H1 (cell line): ENCODE measurements around the gene FES. TPM values are rescaled to one million over a fixed set of nuclear protein-coding genes. Genes with fewer than 3 reads are reported as not detected.
A peak's percentile ranks its signal among the peaks of the same experiment; 100 is the strongest.

Experiments
- CTCF ChIA-PET: fragments of 300-600 bp; sonication (Branson Sonifier 250); formaldehyde crosslinking; loops from one replicate; lab custom pipeline; 2021; ENCODE audit not compliant: partially characterized antibody; lab: Charles Lee
- POLR2A ChIA-PET: fragments of 300-600 bp; sonication (Branson Sonifier 250); formaldehyde crosslinking; loops from one replicate; lab custom pipeline; 2021; ENCODE audit warnings: inconsistent platforms; ENCODE audit not compliant: partially characterized antibody; lab: Charles Lee
- DNase-seq, 2 experiments: peaks; one replicate each; pipeline versions ENCODE4 v3.0.0 to v3.0.0-alpha.2; 2010 to 2022; ENCODE audit warnings: low spot score in 2 of 2, low read depth in 1 of 2, mixed read lengths in 1 of 2
- FAIRE-seq: peaks from 2 replicates; lab custom pipeline; 2011; peaks lifted over from hg19 to GRCh38; lab: Jason Lieb, UNC
- H2AFZ ChIP-seq: 2 replicates; pipeline ENCODE4 v1.8.1; 2012; ENCODE audit warnings: low read length, inconsistent platforms
- H2AK5ac ChIP-seq: 2 replicates; pipeline ENCODE4 v1.6.1; 2013; ENCODE audit warnings: low read depth, low read length
- H2BK120ac ChIP-seq: replicated peaks from 2 replicates; pipeline ENCODE3; 2013; ENCODE audit warnings: low read depth, low read length, inconsistent platforms
- H2BK12ac ChIP-seq: 2 replicates; pipeline ENCODE4 v1.6.1; 2013; ENCODE audit warnings: low read depth, low read length
- H2BK15ac ChIP-seq: 2 replicates; pipeline ENCODE4 v1.6.1; 2013; ENCODE audit warnings: low read length
- H2BK20ac ChIP-seq: 2 replicates; pipeline ENCODE4 v1.6.1; 2013; ENCODE audit warnings: low read length
- H2BK5ac ChIP-seq: 2 replicates; pipeline ENCODE4 v1.6.1; 2013; ENCODE audit warnings: low read depth, low read length
- H3K14ac ChIP-seq: 2 replicates; pipeline ENCODE4 v1.6.1; 2013; ENCODE audit warnings: inconsistent platforms; ENCODE audit not compliant: insufficient read length
- H3K18ac ChIP-seq: 2 replicates; pipeline ENCODE4 v1.6.1; 2013; ENCODE audit warnings: low read length; ENCODE audit errors: extremely low read depth
- H3K23ac ChIP-seq: 2 replicates; pipeline ENCODE4 v1.6.1; 2013; ENCODE audit warnings: inconsistent platforms; ENCODE audit not compliant: insufficient read length
- H3K23me2 ChIP-seq: 2 replicates; pipeline ENCODE4 v1.6.1; 2013; ENCODE audit warnings: low read depth, low read length
- H3K27ac ChIP-seq: 2 replicates; pipeline ENCODE4 v1.6.1; 2011; ENCODE audit warnings: low read depth, low read length, inconsistent platforms
- H3K27me3 ChIP-seq, 4 experiments: replicated peaks in 1 of 4; 1 replicate in 1 of 4; 2 replicates in 3 of 4; pipeline versions ENCODE4 v1.6.1 to v1.8.1; 2011 to 2013; ENCODE audit warnings: low read length in 3 of 4, mild to moderate bottlenecking in 3 of 4, inconsistent platforms in 2 of 4, mixed read lengths in 2 of 4, moderate library complexity in 1 of 4; ENCODE audit not compliant: control insufficient read depth in 3 of 4, insufficient read depth in 3 of 4; ENCODE audit errors: extremely low read depth in 1 of 4
- H3K36me3 ChIP-seq, 4 experiments: 2 replicates each; pipeline versions ENCODE4 v1.6.1 to v1.8.1; 2011 to 2013; ENCODE audit warnings: mild to moderate bottlenecking in 4 of 4, low read length in 3 of 4, moderate library complexity in 2 of 4, control low read depth in 1 of 4, inconsistent platforms in 1 of 4; ENCODE audit not compliant: insufficient read depth in 4 of 4, control insufficient read depth in 2 of 4
- H3K4ac ChIP-seq: replicated peaks from 2 replicates; pipeline ENCODE3; 2013; ENCODE audit warnings: low read length, low read depth, mixed read lengths, inconsistent platforms; ENCODE audit not compliant: insufficient read length
- H3K4me1 ChIP-seq, 4 experiments: replicated peaks in 1 of 4; 1 replicate in 1 of 4; 2 replicates in 3 of 4; pipeline versions ENCODE4 v1.6.1 to v1.8.1; 2011 to 2013; ENCODE audit warnings: low read length in 3 of 4, inconsistent platforms in 2 of 4, mixed read lengths in 1 of 4; ENCODE audit not compliant: insufficient read depth in 4 of 4, control insufficient read depth in 3 of 4
- H3K4me2 ChIP-seq, 2 experiments: 2 replicates each; pipeline versions ENCODE4 v1.6.1 to v1.8.1; 2011 to 2013; ENCODE audit warnings: low read depth in 2 of 2, low read length in 2 of 2, control low read depth in 1 of 2, inconsistent platforms in 1 of 2, mild to moderate bottlenecking in 1 of 2; ENCODE audit not compliant: insufficient read depth in 1 of 2
- H3K4me3 ChIP-seq, 4 experiments: fragments of 200-600, 300-600 bp in 1 of 4; sonication (generic), shearing (Covaris generic), sonication (Bioruptor Twin) in 1 of 4; 2 replicates each; pipeline versions ENCODE4 v1.5.1 to v1.8.1; 2011 to 2016; ENCODE audit warnings: low read length in 4 of 4, low read depth in 3 of 4, control low read depth in 2 of 4, inconsistent platforms in 2 of 4, mild to moderate bottlenecking in 2 of 4, mixed read lengths in 1 of 4, moderate library complexity in 1 of 4; ENCODE audit not compliant: insufficient read depth in 2 of 4; ENCODE audit errors: extremely low read depth in 1 of 4
- H3K56ac ChIP-seq: replicated peaks from 2 replicates; pipeline ENCODE3; 2013; ENCODE audit warnings: low read depth, mild to moderate bottlenecking, mixed read lengths, low read length, inconsistent platforms; ENCODE audit not compliant: insufficient read length
- H3K79me1 ChIP-seq: 2 replicates; pipeline ENCODE4 v1.6.1; 2013; ENCODE audit warnings: low read depth, low read length, control low read depth
- H3K79me2 ChIP-seq, 2 experiments: 2 replicates each; pipeline versions ENCODE4 v1.6.1 to v1.8.1; 2012 to 2013; ENCODE audit warnings: low read length in 2 of 2, mild to moderate bottlenecking in 2 of 2, inconsistent platforms in 1 of 2; ENCODE audit not compliant: insufficient read depth in 2 of 2, control insufficient read depth in 1 of 2
- H3K9ac ChIP-seq, 4 experiments: replicated peaks in 1 of 4; 1 replicate in 1 of 4; 2 replicates in 3 of 4; pipeline versions ENCODE4 v1.6.1 to v1.8.1; 2011 to 2013; ENCODE audit warnings: low read depth in 3 of 4, low read length in 3 of 4, control low read depth in 2 of 4, mild to moderate bottlenecking in 2 of 4, moderate library complexity in 2 of 4, inconsistent platforms in 1 of 4; ENCODE audit errors: extremely low read depth in 1 of 4
- H3K9me3 ChIP-seq, 2 experiments: 2 replicates each; pipeline versions ENCODE4 v1.6.1 to v1.8.1; 2012 to 2013; ENCODE audit warnings: mild to moderate bottlenecking in 2 of 2, moderate library complexity in 2 of 2, control low read depth in 1 of 2, inconsistent platforms in 1 of 2, low read depth in 1 of 2, low read length in 1 of 2, mixed read lengths in 1 of 2; ENCODE audit not compliant: insufficient read depth in 2 of 2
- H4K20me1 ChIP-seq, 2 experiments: replicated peaks in 1 of 2; 2 replicates each; pipeline versions ENCODE3 to v1.8.1; 2011 to 2013; ENCODE audit warnings: inconsistent platforms in 2 of 2, low read length in 2 of 2, mild to moderate bottlenecking in 1 of 2; ENCODE audit not compliant: insufficient read depth in 2 of 2, control insufficient read depth in 1 of 2
- H4K5ac ChIP-seq: 2 replicates; pipeline ENCODE4 v1.6.1; 2013; ENCODE audit warnings: low read length, low read depth, mixed read lengths, inconsistent platforms; ENCODE audit not compliant: insufficient read length
- H4K8ac ChIP-seq: 2 replicates; pipeline ENCODE4 v1.8.0; 2013; ENCODE audit warnings: mild to moderate bottlenecking, moderate library complexity, low read length, inconsistent platforms; ENCODE audit not compliant: insufficient read depth; ENCODE audit errors: extremely low read depth
- H4K91ac ChIP-seq: replicated peaks from 2 replicates; pipeline ENCODE3; 2013; ENCODE audit warnings: low read length, mixed read lengths, inconsistent platforms; ENCODE audit not compliant: insufficient read length
- PHF8 ChIP-seq: fragments of 200-600 bp; sonication (generic); conservative IDR thresholded peaks from 2 replicates; pipeline ENCODE4 v1.7.1; 2012; ENCODE audit warnings: low read depth, mild to moderate bottlenecking, inconsistent platforms, low read length, moderate library complexity
- POU5F1 ChIP-seq: IDR thresholded peaks from 2 replicates; pipeline ENCODE4 v1.6.1; 2011; ENCODE audit warnings: low read depth, mild to moderate bottlenecking, low read length, moderate library complexity
- TAF1 ChIP-seq: IDR thresholded peaks from 2 replicates; pipeline ENCODE4 v1.6.1; 2011; ENCODE audit warnings: mild to moderate bottlenecking, low read depth, low read length
- TBP ChIP-seq: IDR thresholded peaks from 2 replicates; pipeline ENCODE4 v1.6.1; 2011; ENCODE audit warnings: low read depth, low read length, improper control_type of control experiment
- WGBS, 2 experiments: shearing (Covaris generic) in 1 of 2; methylation state at CpG; one replicate each; pipeline versions ENCODE4 v1.1.6 to v1.1.7; 2013 to 2015; ENCODE audit warnings: low lambda C conversion rate in 2 of 2, mixed read lengths in 2 of 2, inconsistent platforms in 1 of 2, low coverage in 1 of 2, missing lambda C conversion rate in 1 of 2; ENCODE audit not compliant: insufficient replicate concordance in 2 of 2, insufficient coverage in 1 of 2, insufficient read length in 1 of 2; ENCODE audit errors: extremely low coverage in 1 of 2, missing lambda C conversion rate in 1 of 2; 5-methylcytosine and 5-hydroxymethylcytosine counted together
- polyA plus RNA-seq, 7 experiments: library from polyadenylated mRNA; depleted of rRNA in 3 of 7; stranded (reverse) in 5 of 7; unstranded in 2 of 7; fragments of >200 nt in 5 of 7; fragments of 200-250 nt in 2 of 7; gene quantifications; 1 replicate in 5 of 7; 2 replicates in 1 of 7; 4 replicates in 1 of 7; pipeline versions ENCODE4 v1.2.1 to v1.2.3, GENCODE V29; 2011 to 2013; ENCODE audit warnings: missing spikeins in 2 of 7, mixed read lengths in 2 of 7
- total RNA-seq: library from RNA; stranded (reverse); fragmentation: NEBNext Ultra II Directional; extraction: Animal tissue kit (Norgen Biotek cat#: 25700); gene quantifications from 2 replicates; pipeline ENCODE4 v1.2.1, GENCODE V29; 2021

Gene FES
- total and polyA plus RNA-seq, 2 of the 8 experiments (the other 6 are each of a cell fraction or from before 2014, with no cell fraction given) = 8.5 to 8.6 TPM

DNA sequence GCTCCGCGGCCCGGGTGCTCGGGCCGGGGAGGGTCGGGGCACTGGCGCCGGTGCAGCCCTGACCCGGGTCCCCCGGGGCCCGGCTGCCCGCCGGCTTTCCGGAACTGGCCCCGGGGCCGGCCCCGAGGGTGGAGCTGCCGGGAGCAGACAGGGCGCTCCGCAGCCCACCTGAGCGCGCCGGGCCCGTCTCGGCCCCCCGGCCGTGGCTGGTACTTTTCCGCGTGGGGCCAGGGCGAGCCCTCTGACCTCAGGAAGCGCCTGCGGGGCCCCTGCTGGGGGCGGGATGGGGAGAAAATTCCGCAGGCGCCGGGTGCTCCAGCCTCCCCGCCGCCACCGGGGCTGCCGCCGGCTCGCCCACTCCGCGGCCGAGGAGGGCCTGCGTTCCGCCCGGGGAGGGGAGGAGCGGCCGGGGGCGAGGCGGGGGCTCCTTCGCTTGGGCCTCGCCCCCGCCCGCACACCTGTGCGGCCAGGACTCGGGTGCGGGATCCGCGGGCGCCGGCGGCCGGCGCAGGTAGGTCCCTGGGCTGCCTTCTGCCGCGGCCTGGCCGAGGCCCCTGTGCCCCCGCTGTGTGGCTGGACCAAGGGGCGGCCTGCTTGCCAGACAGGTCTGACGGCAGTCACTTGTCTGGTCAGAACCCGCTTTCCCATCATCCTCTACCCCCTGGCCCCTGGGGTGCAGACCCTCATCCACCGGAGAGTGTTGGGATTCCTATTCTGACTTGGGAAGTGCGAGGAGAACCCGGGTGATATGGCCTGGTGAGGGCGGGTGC lies 12.4 kb upstream of the FES start:
- no peak overlapping the region for H3K18ac ChIP-seq
- POLR2A ChIA-PET = interaction anchor here (1.3 to 2.2 kb wide), 6 partner anchors 10 to 127 kb away, joined by 3 to 22 read pairs (median 10); partner anchors contain the start of gene FES
- no peak for TF ChIP-seq POU5F1
- no peak for TF ChIP-seq TBP
- 0 out of 2 replicates have a peak, but pooled peaks have one; percentile 10 for TF ChIP-seq PHF8
- peak; percentile 22; the same call in 1 of the 2 replicates for TF ChIP-seq TAF1
- TF ChIP-seq, all 59 proteins: peak for 2
- peaks cover 0 to 6% (median under 1%) of the 10 kb centered on the region in 4 experiments; a peak in 2 of 8 replicates for H3K36me3 ChIP-seq
- no peak overlapping the region for H2BK15ac ChIP-seq
- no peak overlapping the region for H2AK5ac ChIP-seq
- H3K56ac ChIP-seq = no peak overlapping the region
- H4K20me1 ChIP-seq = peaks cover 0 to 2% of the 10 kb centered on the region in 2 experiments
- DNase-seq = peak in 1 of 2 experiments; percentile 77
- no peaks in the 10 kb centered on the region for H3K27me3 ChIP-seq
- no peak overlapping the region for H4K91ac ChIP-seq
- H3K9me3 ChIP-seq = no peaks in the 10 kb centered on the region
- H4K8ac ChIP-seq = peak overlapping the region; percentile 20; the same call in 1 of the 2 replicates
- FAIRE-seq = no peak
- H4K5ac ChIP-seq = no peak overlapping the region
- no peak overlapping the region for H2BK120ac ChIP-seq
- no peak overlapping the region for H2BK12ac ChIP-seq
- CTCF ChIA-PET = interaction anchor here (0.6 to 3.2 kb wide), 2 partner anchors 14 to 31 kb away, joined by 3 to 19 read pairs; no protein-coding TSS in a partner anchor
- no peak overlapping the region for H2BK5ac ChIP-seq
- H3K4ac ChIP-seq = no peak overlapping the region
- no peak overlapping the region for H3K14ac ChIP-seq
- H2AFZ ChIP-seq = no peak overlapping the region
- H3K27ac ChIP-seq = no peak overlapping the region
- WGBS, 2 experiments = 11% methylated on average over 14 of the region's 77 CpGs; no CpG with 5 or more reads in 1 of the 2 experiments
- H3K9ac ChIP-seq = peak overlapping the region in 1 of 4 experiments; percentile 67; a peak in 3 of 7 replicates
- peaks cover 3% of the 10 kb centered on the region; the same call in 1 of the 2 replicates for H3K23me2 ChIP-seq
- peaks cover 0 to 5% of the 10 kb centered on the region in 2 experiments; a peak in 2 of 4 replicates for H3K79me2 ChIP-seq
- no peak overlapping the region for H2BK20ac ChIP-seq
- H3K23ac ChIP-seq = no peak overlapping the region
- H3K79me1 ChIP-seq = peaks cover 2% of the 10 kb centered on the region; the same call in 1 of the 2 replicates
- peak overlapping the region; percentile 47 to 73 (median 63) for H3K4me3 ChIP-seq
- H3K4me1 ChIP-seq = peaks cover 23 to 47% (median 30%) of the 10 kb centered on the region in 4 experiments
- peak overlapping the region; percentile 69 to 79 for H3K4me2 ChIP-seq
